Measurements from ENCODE around the gene CHURC1. TPM values are rescaled to one million over a fixed set of nuclear protein-coding genes. Genes with fewer than 3 reads are reported as not detected.

Gene CHURC1
- total RNA-seq, 1 donor from 2014 or later, result 33.1 TPM

- H3K4me1 Mint-ChIP-seq, result no peaks in the 10 kb centered on the region
- H3K36me3 Mint-ChIP-seq (ENCODE audit: low read depth), result no peaks in the 10 kb centered on the region
- no peak overlapping the region for H3K27ac Mint-ChIP-seq (ENCODE audit: unreplicated experiment)
- H3K9me3 Mint-ChIP-seq, result no peaks in the 10 kb centered on the region
- TF ChIP-seq, protein P1, sequence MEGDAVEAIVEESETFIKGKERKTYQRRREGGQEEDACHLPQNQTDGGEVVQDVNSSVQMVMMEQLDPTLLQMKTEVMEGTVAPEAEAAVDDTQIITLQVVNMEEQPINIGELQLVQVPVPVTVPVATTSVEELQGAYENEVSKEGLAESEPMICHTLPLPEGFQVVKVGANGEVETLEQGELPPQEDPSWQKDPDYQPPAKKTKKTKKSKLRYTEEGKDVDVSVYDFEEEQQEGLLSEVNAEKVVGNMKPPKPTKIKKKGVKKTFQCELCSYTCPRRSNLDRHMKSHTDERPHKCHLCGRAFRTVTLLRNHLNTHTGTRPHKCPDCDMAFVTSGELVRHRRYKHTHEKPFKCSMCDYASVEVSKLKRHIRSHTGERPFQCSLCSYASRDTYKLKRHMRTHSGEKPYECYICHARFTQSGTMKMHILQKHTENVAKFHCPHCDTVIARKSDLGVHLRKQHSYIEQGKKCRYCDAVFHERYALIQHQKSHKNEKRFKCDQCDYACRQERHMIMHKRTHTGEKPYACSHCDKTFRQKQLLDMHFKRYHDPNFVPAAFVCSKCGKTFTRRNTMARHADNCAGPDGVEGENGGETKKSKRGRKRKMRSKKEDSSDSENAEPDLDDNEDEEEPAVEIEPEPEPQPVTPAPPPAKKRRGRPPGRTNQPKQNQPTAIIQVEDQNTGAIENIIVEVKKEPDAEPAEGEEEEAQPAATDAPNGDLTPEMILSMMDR (conservative IDR thresholded peaks at IDR 0.05), result no peak
- no peak for DNase-seq (ENCODE audit: low read depth, low spot score)
- no peaks in the 10 kb centered on the region for H3K27me3 Mint-ChIP-seq (ENCODE audit: low read depth)
- H3K4me3 Mint-ChIP-seq, result no peak overlapping the region
These were observed 43.9 kb downstream of the CHURC1 start for GRCh38 chr14:64958201-64958600.

DNA sequence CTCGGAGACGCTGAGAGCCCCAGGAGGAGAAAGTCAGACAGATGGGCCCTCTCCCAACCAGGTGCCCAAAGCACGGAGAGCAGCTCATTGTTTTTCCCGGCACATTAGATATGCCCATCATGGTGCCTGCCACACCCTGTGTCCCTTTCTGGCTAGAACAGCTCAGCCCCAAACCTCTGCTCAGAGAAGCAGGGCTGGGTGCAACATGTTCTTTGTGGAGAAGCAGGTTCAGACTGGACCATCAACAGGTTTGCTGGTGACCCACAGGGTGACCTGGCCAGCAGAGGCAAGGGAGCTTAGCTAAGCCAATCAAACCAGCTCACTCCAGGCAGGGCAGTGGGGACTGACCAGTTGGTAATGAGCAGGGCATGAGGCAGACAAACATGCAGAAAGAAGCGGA is 44.5 kb downstream of the CHURC1 start:
- Mint-ChIP-seq H3K4me1 (no peaks in the 10 kb centered on the region), H3K27me3 (ENCODE audit: low read depth) (no peaks in the 10 kb centered on the region), H3K36me3 (ENCODE audit: low read depth) (no peaks in the 10 kb centered on the region), H3K4me3 (no peak overlapping the region), H3K9me3 (no peaks in the 10 kb centered on the region), H3K27ac (ENCODE audit: unreplicated experiment) (no peak overlapping the region)
- TF ChIP-seq, protein P1 (conservative IDR thresholded peaks at IDR 0.05), result no peak
- no peak for DNase-seq (ENCODE audit: low read depth, low spot score)

DNA sequence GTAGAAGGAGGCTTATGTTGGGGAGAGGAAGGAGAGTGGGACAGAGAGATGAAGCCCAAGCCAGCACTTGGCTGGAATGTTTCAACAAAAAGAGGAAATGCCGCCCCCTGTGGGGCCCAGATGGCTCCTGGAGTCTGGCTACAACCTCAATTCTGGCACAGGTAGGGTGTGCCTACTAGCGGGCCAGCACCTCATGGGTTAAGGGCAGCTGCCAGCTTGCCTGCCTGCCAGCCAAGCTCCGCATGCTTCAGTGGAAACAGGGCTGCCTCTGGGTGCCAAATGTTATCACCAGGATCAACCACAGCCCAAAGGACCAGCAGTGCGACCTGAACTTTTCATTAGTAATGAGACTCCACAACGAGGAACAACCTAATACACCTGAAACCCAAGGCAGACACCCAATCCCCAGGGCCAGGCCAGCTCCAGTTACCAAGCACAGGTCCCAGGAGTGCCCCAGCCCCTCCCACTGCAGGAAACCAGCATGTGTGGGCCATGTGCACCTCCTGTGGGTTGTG is 46.6 kb downstream of the CHURC1 start:
- Mint-ChIP-seq H3K36me3 (ENCODE audit: low read depth) (no peaks in the 10 kb centered on the region), H3K27ac (ENCODE audit: unreplicated experiment) (no peak overlapping the region), H3K4me1 (no peaks in the 10 kb centered on the region), H3K9me3 (no peaks in the 10 kb centered on the region), H3K27me3 (ENCODE audit: low read depth) (no peaks in the 10 kb centered on the region), H3K4me3 (no peak overlapping the region)
- TF ChIP-seq, protein P1 (conservative IDR thresholded peaks at IDR 0.05), result peak; percentile 16
- DNase-seq (ENCODE audit: low read depth, low spot score), result no peak

DNA sequence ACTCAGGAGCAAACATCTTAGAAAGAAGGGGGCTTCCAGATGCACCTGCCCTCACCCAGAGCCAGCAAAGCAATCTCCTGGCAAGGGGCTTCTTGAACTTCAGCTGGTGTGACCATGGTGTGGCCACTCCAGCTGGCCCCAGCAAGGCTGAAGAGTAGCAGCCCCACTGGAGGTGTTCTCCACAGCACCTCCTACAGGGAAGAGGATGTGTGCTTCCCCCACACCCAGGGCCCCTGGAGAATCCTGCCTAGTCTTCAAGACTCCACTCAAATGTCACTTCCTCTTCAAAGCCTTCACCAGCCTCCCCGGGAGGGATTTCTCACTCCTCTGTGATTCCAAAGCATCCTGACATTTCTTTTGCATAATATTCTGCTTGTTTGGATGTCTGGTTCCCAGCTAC is 49.4 kb downstream of the CHURC1 start:
- no peak for DNase-seq (ENCODE audit: low read depth, low spot score)
- no peaks in the 10 kb centered on the region for H3K36me3 Mint-ChIP-seq (ENCODE audit: low read depth)
- H3K4me3 Mint-ChIP-seq, result no peak overlapping the region
- no peak overlapping the region for H3K27ac Mint-ChIP-seq (ENCODE audit: unreplicated experiment)
- no peaks in the 10 kb centered on the region for H3K27me3 Mint-ChIP-seq (ENCODE audit: low read depth)
- H3K4me1 Mint-ChIP-seq, result no peaks in the 10 kb centered on the region
- TF ChIP-seq, protein P1 (conservative IDR thresholded peaks at IDR 0.05), result no peak
- H3K9me3 Mint-ChIP-seq, result no peaks in the 10 kb centered on the region

DNA sequence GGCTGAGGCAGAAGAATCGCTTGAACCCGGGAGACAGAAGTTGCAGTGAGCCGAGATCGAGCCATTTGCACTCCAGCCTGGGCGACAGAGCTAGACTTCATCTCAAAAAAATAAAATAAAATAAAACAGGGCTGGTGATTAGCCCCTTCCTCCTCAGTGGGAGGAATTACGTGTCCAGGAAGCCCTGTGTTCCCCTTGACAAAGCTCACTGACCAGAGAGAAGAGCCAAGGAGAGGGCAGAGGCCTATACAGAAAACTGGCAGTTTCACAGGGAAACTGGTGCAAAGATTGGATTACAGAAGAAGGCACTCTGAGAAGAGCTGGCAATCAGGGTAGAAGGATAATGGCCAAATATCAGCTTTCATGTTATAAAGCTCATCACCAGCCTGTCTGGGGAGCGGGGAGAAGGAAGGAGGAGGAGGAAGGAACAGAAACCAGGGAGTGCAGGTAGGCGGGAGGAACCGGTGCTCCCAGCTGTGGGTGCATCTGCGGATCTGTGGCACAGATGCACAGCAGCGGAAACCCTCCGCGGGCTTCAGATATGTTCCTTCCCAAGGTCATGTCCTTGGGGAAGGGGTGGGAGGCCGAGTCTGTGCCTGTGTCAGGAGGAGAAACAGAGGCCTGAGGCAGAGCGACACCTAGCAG is 51.2 kb downstream of the CHURC1 start:
- Mint-ChIP-seq H3K9me3 (no peaks in the 10 kb centered on the region), H3K4me1 (peaks cover 4% of the 10 kb centered on the region), H3K27ac (ENCODE audit: unreplicated experiment) (no peak overlapping the region), H3K27me3 (ENCODE audit: low read depth) (no peaks in the 10 kb centered on the region), H3K36me3 (ENCODE audit: low read depth) (no peaks in the 10 kb centered on the region), H3K4me3 (peak overlapping the region; percentile 9)
- TF ChIP-seq, protein P1 (conservative IDR thresholded peaks at IDR 0.05), result no peak
- no peak for DNase-seq (ENCODE audit: low read depth, low spot score)

Data from neural crest cell (in vitro differentiated cells).